ENCODE results near the gene GMDS. TPM values are rescaled to one million over a fixed set of nuclear protein-coding genes. Genes with fewer than 3 reads are reported as not detected.

The GMDS gene
- total RNA-seq, 1 experiment from 2014 or later, result 27.6 TPM

DNA sequence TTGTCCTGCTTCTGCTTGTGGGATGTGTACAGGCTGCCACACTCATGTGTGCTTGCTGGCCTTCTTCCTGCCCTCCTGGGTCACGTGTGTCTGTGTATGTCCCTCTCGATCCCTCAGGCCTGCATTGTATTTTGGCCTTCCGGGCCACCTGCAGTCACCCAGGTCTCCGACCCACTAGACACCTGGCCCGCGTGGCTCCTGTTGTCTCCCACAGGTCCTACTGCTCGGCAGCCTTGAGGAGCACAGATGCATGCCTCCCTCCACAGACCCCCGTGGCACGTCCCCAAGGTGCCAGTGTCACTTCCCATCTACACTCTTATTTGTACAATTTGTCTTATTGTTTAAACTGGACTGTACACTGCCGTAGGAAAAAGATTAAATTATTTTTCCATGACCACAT, 592.6 kb downstream of the GMDS start:
- H3K23ac ChIP-seq (ENCODE audit: insufficient read length, low read depth, low read length), result no peak overlapping the region
- no peak overlapping the region for H3K4ac ChIP-seq (ENCODE audit: low read depth, low read length)
- H3K36me3 Mint-ChIP-seq (ENCODE audit: insufficient read depth in 1 of 3, low read depth in 3 of 3), result no peaks in the 10 kb centered on the region; a peak in 1 of 7 replicates
- H4K5ac ChIP-seq (ENCODE audit: insufficient read length, low read depth, low read length), result no peak overlapping the region
- no peak for DNase-seq
- H3K27me3 Mint-ChIP-seq (ENCODE audit: low read depth), result no peaks in the 10 kb centered on the region
- H3K9me3 Mint-ChIP-seq, result no peaks in the 10 kb centered on the region; a peak in 1 of 5 replicates
- H3K4me2 ChIP-seq (ENCODE audit: insufficient read depth, insufficient read length, low read length), result no peak overlapping the region
- no peaks in the 10 kb centered on the region for H3K23me2 ChIP-seq (ENCODE audit: insufficient read length, low read depth, low read length, poor library complexity, severe bottlenecking)
- WGBS (ENCODE audit: extremely low coverage, insufficient read length, low lambda C conversion rate), result no CpG with 5 or more reads among the region's 10 CpGs
- H3K79me2 ChIP-seq (ENCODE audit: insufficient read depth, low read length), result no peaks in the 10 kb centered on the region
- H2BK5ac ChIP-seq (ENCODE audit: insufficient read length, low read length), result no peak overlapping the region
- no peak overlapping the region for H4K91ac ChIP-seq (ENCODE audit: insufficient read length, low read depth, low read length)
- no peak overlapping the region for H3T11ph ChIP-seq (ENCODE audit: low read length)
- no peaks in the 10 kb centered on the region for H3K4me1 Mint-ChIP-seq
- no peak overlapping the region for H2AK5ac ChIP-seq (ENCODE audit: insufficient read length, low read length)
- no peak overlapping the region for H2AFZ ChIP-seq (ENCODE audit: low read length)
- no peak overlapping the region for H2BK12ac ChIP-seq (ENCODE audit: insufficient read length, low read depth, low read length)
- no peaks in the 10 kb centered on the region for H3K4me1 ChIP-seq (ENCODE audit: insufficient read depth, low read length)
- H3K9me3 ChIP-seq (ENCODE audit: control insufficient read depth, low read depth, low read length), result no peaks in the 10 kb centered on the region
- peak overlapping the region; percentile 64; the same call in 1 of the 2 replicates for H3K14ac ChIP-seq (ENCODE audit: insufficient read depth, low read length)
- no peak overlapping the region for H2BK120ac ChIP-seq (ENCODE audit: low read depth, low read length, poor library complexity, severe bottlenecking)
- no peaks in the 10 kb centered on the region for H4K20me1 ChIP-seq (ENCODE audit: control insufficient read depth, insufficient read depth, insufficient read length)
- peak overlapping the region in 1 of 3 experiments; percentile 71; a peak in 1 of 7 replicates for H3K27ac Mint-ChIP-seq
- 0 out of 2 replicates have a peak, but pooled peaks cover 1% of the 10 kb centered on the region for H3K27me3 ChIP-seq (ENCODE audit: insufficient read depth, low read length)
- no peak overlapping the region for H3K56ac ChIP-seq (ENCODE audit: insufficient read length, low read depth, low read length)
- H4K8ac ChIP-seq (replicated peaks; ENCODE audit: insufficient read length, low read depth, low read length), result no peak overlapping the region
- no peak overlapping the region; a peak in 1 of 5 replicates for H3K4me3 Mint-ChIP-seq
- no peak overlapping the region for H3K18ac ChIP-seq (ENCODE audit: insufficient read length, low read depth, low read length)
- TF ChIP-seq, protein P1, sequence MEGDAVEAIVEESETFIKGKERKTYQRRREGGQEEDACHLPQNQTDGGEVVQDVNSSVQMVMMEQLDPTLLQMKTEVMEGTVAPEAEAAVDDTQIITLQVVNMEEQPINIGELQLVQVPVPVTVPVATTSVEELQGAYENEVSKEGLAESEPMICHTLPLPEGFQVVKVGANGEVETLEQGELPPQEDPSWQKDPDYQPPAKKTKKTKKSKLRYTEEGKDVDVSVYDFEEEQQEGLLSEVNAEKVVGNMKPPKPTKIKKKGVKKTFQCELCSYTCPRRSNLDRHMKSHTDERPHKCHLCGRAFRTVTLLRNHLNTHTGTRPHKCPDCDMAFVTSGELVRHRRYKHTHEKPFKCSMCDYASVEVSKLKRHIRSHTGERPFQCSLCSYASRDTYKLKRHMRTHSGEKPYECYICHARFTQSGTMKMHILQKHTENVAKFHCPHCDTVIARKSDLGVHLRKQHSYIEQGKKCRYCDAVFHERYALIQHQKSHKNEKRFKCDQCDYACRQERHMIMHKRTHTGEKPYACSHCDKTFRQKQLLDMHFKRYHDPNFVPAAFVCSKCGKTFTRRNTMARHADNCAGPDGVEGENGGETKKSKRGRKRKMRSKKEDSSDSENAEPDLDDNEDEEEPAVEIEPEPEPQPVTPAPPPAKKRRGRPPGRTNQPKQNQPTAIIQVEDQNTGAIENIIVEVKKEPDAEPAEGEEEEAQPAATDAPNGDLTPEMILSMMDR (conservative IDR thresholded peaks at IDR 0.05), result no peak
- no peaks in the 10 kb centered on the region for H3K79me1 ChIP-seq (ENCODE audit: insufficient read depth, low read depth, low read length, poor library complexity, severe bottlenecking)
- H3K9ac ChIP-seq (ENCODE audit: extremely low read depth, insufficient read length, low read length), result no peak overlapping the region
- H2BK15ac ChIP-seq (ENCODE audit: low read depth, low read length), result no peak overlapping the region
- H3K27ac ChIP-seq (ENCODE audit: insufficient read length, low read depth, low read length), result no peak overlapping the region
- H2BK20ac ChIP-seq (ENCODE audit: low read depth, low read length, poor library complexity, severe bottlenecking), result no peak overlapping the region
